HEK293T (cell line): ENCODE data around the gene JMJD4.

ENCODE experiments used
- ARNT ChIP-seq: fragments of 450-650 bp; IDR thresholded peaks from 2 replicates; pipeline ENCODE4 v1.6.1; 2017; ENCODE audit warnings: mild to moderate bottlenecking
- BHLHE40 ChIP-seq: fragments of 450-650 bp; IDR thresholded peaks from 2 replicates; pipeline ENCODE4 v1.6.1; 2016; ENCODE audit warnings: mild to moderate bottlenecking, moderate library complexity, borderline replicate concordance
- ELF4 ChIP-seq: fragments of 450-650 bp; IDR thresholded peaks from 2 replicates; pipeline ENCODE4 v1.6.1; 2017; ENCODE audit warnings: antibody characterized with exemption
- HDGF ChIP-seq: fragments of 450-650 bp; IDR thresholded peaks from 2 replicates; pipeline ENCODE4 v1.6.1; 2017; ENCODE audit warnings: antibody characterized with exemption, borderline replicate concordance
- SP1 ChIP-seq: fragments of 450-650 bp; IDR thresholded peaks from 2 replicates; pipeline ENCODE4 v1.6.1; 2017

DNA sequence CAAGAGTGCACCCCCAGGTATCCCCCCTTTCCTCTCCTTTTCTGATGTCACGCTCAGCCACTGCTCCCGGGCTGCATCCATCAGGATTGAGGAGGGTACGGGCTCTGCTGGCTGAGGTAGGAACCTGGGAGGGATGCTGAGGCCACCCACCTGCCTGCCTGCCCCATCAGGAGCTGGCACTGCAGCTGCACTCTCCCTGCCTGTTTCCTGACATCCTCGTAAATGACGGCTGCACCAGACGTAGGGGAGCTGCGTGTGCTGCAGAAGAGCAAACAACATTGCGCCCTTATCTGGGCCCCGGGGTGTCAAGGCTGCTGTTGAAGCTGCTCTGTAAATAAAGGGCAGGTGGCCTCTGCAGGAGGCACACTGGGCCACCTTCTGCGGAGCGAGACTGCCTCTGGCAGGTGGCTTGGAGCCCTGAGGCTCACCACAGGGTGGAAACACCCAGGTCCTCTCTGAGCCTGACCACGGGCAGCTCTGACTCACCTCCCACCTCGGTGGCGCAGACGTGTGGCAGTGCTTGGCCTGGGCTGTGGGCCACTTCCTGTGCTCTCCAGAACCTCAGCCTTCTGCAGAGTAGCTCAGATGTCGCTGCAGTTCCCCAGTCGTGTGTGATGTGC is 31.0 kb upstream of the JMJD4 start:
- TF ChIP-seq SP1: no peak
- TF ChIP-seq BHLHE40: no peak
- TF ChIP-seq HDGF: no peak
- TF ChIP-seq ARNT: no peak
- no peak for TF ChIP-seq ELF4
